Omental fat pad (tissue), 4 donors: ENCODE results near the gene HILPDA. TPM values are rescaled to one million over a fixed set of nuclear protein-coding genes. Genes with fewer than 3 reads are reported as not detected.

Experiments
- ATAC-seq: fragments of 150-250 bp; one replicate; pipeline ENCODE4 v1.9.1; 2016; ENCODE audit warnings: mild to moderate bottlenecking, moderate library complexity; ENCODE audit not compliant: low FRiP score
- DNase-seq: peaks from one replicate; pipeline ENCODE4 v3.0.0-alpha.2; 2019; ENCODE audit warnings: low spot score
- total RNA-seq, 4 donors: library from RNA; depleted of rRNA; stranded (reverse); fragments of >200 nt; gene quantifications; one replicate each; pipeline ENCODE4 v1.1.0, GENCODE V29; 2016
- TF ChIP-seq, protein P1 (sequence below), 3 donors: fragments of 450-650 bp; IDR thresholded peaks; one replicate each; pipeline ENCODE4 v1.5.1; 2016 to 2017; ENCODE audit warnings: antibody characterized with exemption in 3 of 3, mild to moderate bottlenecking in 3 of 3, moderate library complexity in 2 of 3

Gene HILPDA
- total RNA-seq, 4 donors from 2014 or later, result 25.0 to 122 (median 51.9) TPM

DNA sequence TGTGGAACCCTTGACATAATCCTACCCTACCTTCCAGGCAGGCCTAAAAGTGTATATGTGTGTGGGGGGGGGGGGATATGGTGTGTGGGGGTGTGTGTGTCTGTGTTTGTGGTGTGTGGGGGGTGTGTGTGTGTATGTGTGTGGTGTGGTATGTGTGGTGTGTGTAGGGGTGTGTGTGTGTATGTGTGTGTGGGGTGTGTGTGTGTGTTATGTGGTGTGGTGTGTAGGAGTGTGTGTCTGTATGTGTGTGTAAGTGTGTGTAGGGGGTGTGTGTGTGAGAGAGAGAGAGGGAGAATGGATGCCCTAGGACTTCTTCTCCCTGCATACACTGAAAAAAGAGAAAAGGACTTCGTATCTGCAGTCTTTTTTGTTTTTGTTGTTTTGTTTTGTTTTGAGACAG, 33.6 kb upstream of the HILPDA start:
- ATAC-seq, result no peak
- no peak for DNase-seq
- TF ChIP-seq, protein P1, sequence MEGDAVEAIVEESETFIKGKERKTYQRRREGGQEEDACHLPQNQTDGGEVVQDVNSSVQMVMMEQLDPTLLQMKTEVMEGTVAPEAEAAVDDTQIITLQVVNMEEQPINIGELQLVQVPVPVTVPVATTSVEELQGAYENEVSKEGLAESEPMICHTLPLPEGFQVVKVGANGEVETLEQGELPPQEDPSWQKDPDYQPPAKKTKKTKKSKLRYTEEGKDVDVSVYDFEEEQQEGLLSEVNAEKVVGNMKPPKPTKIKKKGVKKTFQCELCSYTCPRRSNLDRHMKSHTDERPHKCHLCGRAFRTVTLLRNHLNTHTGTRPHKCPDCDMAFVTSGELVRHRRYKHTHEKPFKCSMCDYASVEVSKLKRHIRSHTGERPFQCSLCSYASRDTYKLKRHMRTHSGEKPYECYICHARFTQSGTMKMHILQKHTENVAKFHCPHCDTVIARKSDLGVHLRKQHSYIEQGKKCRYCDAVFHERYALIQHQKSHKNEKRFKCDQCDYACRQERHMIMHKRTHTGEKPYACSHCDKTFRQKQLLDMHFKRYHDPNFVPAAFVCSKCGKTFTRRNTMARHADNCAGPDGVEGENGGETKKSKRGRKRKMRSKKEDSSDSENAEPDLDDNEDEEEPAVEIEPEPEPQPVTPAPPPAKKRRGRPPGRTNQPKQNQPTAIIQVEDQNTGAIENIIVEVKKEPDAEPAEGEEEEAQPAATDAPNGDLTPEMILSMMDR (IDR thresholded peaks at IDR 0.05), result no peak

DNA sequence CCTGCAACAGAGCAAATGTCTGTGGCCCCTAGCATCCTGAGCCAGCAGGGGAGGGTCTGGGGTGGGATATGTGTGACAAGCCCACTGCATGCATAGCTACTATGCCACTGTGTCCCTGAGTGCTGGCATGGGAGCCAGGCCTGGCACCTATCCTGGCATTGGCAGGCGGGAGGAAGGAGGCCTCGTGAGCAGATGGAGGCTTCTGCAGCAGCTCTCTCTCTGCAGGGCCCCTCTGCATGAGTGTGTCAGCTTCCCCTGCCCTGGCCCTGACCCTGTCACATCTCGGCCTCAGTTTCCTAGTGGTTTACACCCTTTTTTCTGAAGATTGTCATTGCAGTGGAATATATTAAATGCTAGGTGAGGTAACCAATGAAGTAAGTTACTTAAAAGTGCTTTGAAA, 32.8 kb upstream of the HILPDA start:
- no peak for DNase-seq
- TF ChIP-seq, protein P1 (IDR thresholded peaks at IDR 0.05), result no peak
- no peak for ATAC-seq

DNA sequence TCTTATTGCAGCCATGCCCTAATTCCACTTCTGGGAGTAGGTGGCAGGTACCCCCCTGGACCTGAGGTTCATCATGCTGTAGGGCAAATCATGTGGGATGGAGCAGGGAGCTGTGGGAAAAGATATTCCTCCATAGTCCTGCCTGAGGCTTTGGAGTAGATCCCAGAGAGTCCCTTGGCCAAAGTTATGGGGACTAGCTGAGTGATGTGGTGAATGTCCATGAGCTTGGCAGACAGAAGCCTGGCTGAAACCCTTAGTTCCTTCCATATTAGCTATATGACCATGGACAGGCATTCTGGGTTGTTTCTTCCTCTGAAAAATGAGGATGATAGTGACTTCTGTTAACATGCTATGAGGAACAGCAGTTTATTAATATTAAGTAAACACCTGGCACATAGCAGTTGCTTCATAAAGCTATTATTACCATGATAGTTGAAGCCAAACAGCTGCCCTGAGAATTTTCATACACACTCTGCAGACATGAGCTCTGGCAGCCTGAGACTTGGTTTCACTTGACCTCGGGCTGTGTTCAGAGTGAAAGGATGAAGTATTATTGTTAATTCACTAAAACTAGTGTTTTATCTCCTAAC, 30.9 kb upstream of the HILPDA start:
- TF ChIP-seq, protein P1 (IDR thresholded peaks at IDR 0.05), result no peak
- no peak for ATAC-seq
- no peak for DNase-seq

DNA sequence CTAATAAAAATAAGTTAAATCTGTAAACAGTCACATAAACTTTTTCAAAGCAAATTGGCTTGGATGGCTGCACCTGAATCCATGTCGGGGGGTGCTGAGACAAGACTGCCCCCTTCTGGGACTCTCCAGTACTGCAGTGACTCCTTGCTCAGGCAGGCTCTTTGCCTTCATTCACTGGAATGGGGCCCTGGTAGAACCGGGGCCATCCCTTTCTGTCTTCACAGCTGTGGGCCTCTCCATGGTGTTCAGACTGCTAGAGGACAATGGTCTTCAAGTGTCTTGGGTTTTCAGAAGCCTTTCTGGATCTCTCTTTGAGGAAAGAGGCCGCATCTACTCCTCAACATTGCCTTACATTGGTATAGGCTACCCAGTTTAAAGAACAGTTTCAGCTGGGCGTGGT, 29.8 kb upstream of the HILPDA start:
- TF ChIP-seq, protein P1 (IDR thresholded peaks at IDR 0.05), result peak in 2 of 3 donors; percentile 31 to 66
- DNase-seq (peak; percentile 95), ATAC-seq (no peak)

DNA sequence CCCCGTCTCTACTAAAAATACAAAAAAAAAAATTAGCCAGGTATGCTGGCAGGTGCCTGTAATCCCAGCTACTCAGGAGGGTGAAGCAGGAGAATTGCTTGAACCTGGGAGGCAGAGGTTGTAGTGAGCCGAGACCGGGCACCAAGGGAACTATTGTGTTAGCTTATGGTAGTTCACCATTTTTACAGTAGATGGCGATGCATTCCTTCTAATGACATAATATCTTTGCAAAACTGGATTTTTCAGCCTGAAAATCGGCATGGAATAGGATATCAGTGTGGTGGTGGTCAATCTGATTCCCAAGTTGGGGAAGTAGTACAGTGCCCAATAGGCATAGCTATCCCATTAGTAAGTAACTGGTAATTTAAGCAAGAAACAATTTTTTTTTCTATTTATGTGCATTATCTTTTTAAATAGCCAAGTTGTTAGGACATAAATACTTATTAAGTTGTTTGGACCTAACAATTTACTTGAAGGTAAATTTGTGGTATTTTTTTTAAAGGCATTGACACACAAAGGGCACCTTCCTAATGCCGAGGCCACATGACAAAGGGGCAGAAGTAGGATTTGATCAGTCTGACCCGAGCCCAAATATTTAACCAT, 28.3 kb upstream of the HILPDA start:
- no peak for DNase-seq
- TF ChIP-seq, protein P1 (IDR thresholded peaks at IDR 0.05), result peak in 1 of 3 donors; percentile 39
- peak; percentile 55 for ATAC-seq

DNA sequence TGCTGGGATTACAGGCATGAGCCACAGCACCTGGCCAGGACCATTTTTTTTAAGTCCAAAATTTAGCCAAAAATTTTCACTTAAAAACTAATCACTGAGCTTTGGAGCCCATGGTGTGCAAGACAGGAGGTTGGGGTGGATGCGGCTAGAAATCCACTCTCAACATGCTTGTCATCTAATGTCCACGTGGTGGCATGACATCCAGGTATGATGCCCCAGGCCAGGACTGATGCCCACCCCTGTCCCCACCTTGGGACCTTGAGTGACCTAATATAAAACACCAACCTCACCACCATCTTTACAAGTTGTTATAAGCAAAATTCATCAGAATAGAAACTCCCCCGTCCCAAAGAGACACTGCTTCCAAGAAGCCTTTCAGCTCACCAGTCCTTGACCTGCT, 25.5 kb upstream of the HILPDA start:
- ATAC-seq, result peak; percentile 7

More for the DNA sequence above, 25.5 kb upstream of the HILPDA start:
- TF ChIP-seq, protein P1 (IDR thresholded peaks at IDR 0.05), result no peak
- no peak for DNase-seq
